Endothelial cell of umbilical vein (primary cell): ENCODE measurements around the gene CELF1.

Experiments
- POLR2A ChIP-seq: IDR thresholded peaks from 2 replicates; pipeline ENCODE4 v1.6.1; 2012; ENCODE audit warnings: low read depth, mild to moderate bottlenecking, control low read depth, low read length
- TF ChIP-seq, protein P1 (sequence below), 2 donors: IDR thresholded peaks; 1 replicate in 1 of 2; 2 replicates in 1 of 2; pipeline ENCODE4 v1.5.1; 2011; ENCODE audit warnings: low read length in 2 of 2, mild to moderate bottlenecking in 2 of 2, moderate library complexity in 2 of 2, control low read depth in 1 of 2, inconsistent platforms in 1 of 2, low read depth in 1 of 2; ENCODE audit not compliant: insufficient read depth in 1 of 2; ENCODE audit errors: extremely low read depth in 1 of 2

DNA sequence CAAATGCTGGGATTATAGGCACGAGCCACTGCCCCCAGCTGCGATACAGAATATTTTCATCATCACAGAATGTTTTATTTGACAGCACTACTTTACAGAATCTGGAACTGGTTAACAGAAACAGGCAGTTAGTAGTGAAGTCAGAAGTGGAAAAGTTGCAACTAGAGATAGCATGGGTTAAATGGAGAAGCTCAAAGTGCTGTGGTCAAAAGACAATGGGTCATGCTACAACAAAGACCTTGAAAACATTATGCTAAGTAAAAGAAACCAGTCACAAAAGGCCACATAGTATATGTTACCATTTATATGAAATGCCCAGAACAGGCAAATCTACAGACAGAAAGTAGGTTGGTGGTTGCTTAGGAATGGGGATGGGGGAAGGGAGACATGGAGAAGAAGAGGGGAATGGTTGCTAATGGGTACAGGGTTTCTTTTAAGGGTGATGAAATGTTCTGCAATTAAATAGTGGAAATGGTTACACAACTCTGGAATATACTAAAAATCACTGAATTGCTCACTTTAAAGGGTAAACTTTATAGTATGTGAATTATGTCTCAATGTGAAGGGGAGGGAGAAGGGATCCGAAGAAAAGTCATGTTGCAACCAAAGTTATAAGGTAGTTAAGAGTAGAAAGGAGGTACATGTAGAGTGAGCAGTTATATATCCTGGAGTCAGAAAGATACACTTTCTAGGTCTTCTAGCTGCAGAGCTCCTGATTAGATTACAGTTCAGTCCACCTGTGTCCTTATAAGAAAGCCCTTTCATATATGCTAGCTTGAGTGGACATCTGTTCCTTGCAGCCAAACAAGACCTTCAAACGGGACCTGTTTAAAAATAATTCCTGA, 57.7 kb downstream of the CELF1 start:
- TF ChIP-seq, protein P1, sequence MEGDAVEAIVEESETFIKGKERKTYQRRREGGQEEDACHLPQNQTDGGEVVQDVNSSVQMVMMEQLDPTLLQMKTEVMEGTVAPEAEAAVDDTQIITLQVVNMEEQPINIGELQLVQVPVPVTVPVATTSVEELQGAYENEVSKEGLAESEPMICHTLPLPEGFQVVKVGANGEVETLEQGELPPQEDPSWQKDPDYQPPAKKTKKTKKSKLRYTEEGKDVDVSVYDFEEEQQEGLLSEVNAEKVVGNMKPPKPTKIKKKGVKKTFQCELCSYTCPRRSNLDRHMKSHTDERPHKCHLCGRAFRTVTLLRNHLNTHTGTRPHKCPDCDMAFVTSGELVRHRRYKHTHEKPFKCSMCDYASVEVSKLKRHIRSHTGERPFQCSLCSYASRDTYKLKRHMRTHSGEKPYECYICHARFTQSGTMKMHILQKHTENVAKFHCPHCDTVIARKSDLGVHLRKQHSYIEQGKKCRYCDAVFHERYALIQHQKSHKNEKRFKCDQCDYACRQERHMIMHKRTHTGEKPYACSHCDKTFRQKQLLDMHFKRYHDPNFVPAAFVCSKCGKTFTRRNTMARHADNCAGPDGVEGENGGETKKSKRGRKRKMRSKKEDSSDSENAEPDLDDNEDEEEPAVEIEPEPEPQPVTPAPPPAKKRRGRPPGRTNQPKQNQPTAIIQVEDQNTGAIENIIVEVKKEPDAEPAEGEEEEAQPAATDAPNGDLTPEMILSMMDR (IDR thresholded peaks at IDR 0.05; ENCODE audit: extremely low read depth in 1 of 2, insufficient read depth in 1 of 2, low read depth in 1 of 2, low read length in 2 of 2) = no peak
- TF ChIP-seq POLR2A = no peak
